Activated naive CD4-positive, alpha-beta T cell treated with anti-CD3 and anti-CD28 coated beads, Interleukin-2, amount 50 U/mL, for 24 hours (primary cell): ENCODE measurements around the gene WDR86.

Source experiments
- H3K27ac Mint-ChIP-seq: one replicate; pipeline ENCODE4 v1.8.0; 2021; ENCODE audit warnings: mild to moderate bottlenecking, mixed read lengths
- H3K27me3 Mint-ChIP-seq: one replicate; pipeline ENCODE4 v1.8.0; 2021; ENCODE audit warnings: mixed read lengths
- H3K36me3 Mint-ChIP-seq: one replicate; pipeline ENCODE4 v1.8.0; 2021; ENCODE audit warnings: mixed read lengths
- H3K4me1 Mint-ChIP-seq: one replicate; pipeline ENCODE4 v1.8.0; 2021; ENCODE audit warnings: mixed read lengths
- H3K4me3 Mint-ChIP-seq: one replicate; pipeline ENCODE4 v1.8.0; 2021; ENCODE audit warnings: mild to moderate bottlenecking, mixed read lengths
- H3K9me3 Mint-ChIP-seq: one replicate; pipeline ENCODE4 v1.8.0; 2021; ENCODE audit warnings: mixed read lengths

Gene WDR86

DNA sequence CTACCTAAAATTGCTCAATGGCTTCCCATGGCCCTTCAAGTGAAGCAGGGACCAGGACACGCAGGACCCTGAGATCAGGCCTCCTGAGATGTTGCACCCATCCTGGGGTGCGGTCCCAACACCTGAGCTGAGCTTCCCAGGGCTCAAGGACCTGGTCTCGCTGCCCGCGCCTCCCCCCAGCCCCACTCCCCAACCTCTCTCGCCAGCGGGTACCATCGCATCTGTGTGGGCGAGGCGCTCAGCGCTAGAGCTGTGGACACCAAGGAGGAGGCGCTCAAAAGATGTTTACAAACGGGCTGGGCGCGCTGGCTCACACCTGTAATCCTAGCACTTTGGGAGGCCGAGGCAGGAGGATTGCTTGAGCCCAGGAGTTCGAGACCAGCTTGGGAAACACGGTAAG, 37.5 kb upstream of the WDR86 start:
- Mint-ChIP-seq H3K9me3 (no peaks in the 10 kb centered on the region), H3K4me1 (peaks cover 20% of the 10 kb centered on the region), H3K27me3 (no peaks in the 10 kb centered on the region), H3K27ac (no peak overlapping the region), H3K4me3 (no peak overlapping the region), H3K36me3 (no peaks in the 10 kb centered on the region)

GRCh38 chr7:151446412-151446811, 36.6 kb upstream of the WDR86 start:
- no peak overlapping the region for H3K4me3 Mint-ChIP-seq

DNA sequence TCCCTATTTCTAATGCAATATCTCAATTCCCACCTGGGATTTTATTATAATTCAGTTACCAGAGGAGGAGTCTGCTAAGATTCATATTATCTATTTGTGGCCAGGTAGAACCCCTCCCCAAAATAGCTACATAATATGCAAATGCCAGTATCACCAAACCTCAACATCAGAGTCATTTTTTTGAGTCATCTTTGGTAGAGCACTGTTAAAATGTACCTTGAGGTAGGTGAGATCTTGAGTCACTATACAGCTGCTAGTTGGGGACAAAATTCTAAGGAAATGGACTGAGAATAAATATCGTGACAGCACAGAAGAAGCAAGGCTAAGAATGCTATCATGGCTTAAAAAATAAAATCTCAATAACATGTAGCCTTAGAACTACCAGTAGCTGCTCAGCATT, 34.8 kb upstream of the WDR86 start:
- Mint-ChIP-seq H3K9me3 (no peaks in the 10 kb centered on the region), H3K27ac (no peak overlapping the region), H3K36me3 (no peaks in the 10 kb centered on the region), H3K4me3 (no peak overlapping the region), H3K27me3 (no peaks in the 10 kb centered on the region), H3K4me1 (peaks cover 40% of the 10 kb centered on the region)

More at GRCh38 chr7:151446412-151446811, 36.6 kb upstream of the WDR86 start:
- Mint-ChIP-seq H3K36me3 (no peaks in the 10 kb centered on the region), H3K27ac (no peak overlapping the region), H3K27me3 (no peaks in the 10 kb centered on the region), H3K9me3 (no peaks in the 10 kb centered on the region), H3K4me1 (peaks cover 28% of the 10 kb centered on the region)

DNA sequence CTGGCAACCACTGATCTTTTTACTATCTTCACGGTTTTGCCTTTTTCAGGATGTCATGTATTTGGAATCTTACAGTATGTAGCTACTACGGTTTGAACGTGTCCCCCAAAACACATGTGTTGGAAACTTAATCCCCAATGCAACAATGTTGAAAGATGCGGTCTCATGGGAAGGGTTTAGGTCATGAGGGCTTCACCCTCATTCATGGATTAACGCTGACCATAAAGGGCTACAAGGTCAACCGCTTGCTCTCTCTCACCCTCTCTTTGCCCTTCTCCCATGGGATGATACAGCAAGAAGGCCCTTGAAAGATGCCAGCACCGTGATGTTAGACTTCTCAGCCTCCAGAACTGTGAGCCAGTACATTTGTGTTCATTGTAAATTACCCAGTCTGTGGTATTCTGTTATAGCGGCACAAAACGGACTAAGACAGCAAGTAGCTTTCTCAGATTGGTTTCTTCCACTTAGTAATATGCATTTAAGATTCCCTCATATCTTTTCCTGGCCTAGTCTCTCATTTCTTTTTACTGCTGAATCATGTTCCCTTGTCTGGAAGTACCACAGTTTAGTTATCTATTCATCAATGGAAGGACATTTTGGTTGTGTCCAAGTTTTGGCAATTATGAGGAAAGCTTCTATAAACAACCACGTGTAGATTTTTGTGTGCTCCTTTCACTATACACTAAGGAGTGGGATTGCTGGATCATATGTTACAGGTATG, 33.1 kb upstream of the WDR86 start:
- H3K27ac Mint-ChIP-seq = no peak overlapping the region
- H3K36me3 Mint-ChIP-seq = no peaks in the 10 kb centered on the region
- no peaks in the 10 kb centered on the region for H3K27me3 Mint-ChIP-seq
- no peak overlapping the region for H3K4me3 Mint-ChIP-seq
- no peaks in the 10 kb centered on the region for H3K9me3 Mint-ChIP-seq
- peaks cover 36% of the 10 kb centered on the region for H3K4me1 Mint-ChIP-seq

DNA sequence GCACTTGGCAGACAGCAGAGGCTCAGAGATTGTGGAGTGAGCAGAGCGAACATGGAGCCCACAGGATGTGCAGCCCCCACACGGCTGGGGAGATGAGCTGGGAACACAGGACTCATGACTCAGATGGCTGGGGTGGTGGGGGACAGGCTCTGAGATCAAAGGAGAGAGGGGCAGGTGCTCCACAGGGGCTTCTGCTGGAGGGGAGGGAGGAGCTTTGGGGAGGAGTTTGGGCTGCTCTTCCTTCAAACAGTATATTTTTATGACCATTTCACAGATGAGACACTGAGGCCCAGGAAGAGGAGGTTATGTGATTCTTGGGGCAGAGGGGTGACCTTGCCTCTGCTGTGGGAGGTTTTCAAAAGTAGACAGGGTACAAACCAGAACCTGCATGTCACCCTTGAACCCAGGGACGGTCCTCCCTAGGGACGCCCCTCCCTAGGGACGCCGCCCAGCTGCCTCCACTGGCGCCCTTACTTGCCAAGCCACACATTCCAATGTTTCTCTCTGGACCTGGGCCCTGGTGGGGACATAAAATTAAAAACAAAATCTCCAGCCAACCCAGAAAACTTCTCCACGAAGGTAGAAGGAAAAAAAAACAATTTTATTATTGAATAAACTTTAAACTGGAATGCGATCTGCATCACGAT, 31.1 kb upstream of the WDR86 start:
- H3K4me1 Mint-ChIP-seq = peaks cover 36% of the 10 kb centered on the region
- no peaks in the 10 kb centered on the region for H3K9me3 Mint-ChIP-seq
- H3K27ac Mint-ChIP-seq = peak overlapping the region; percentile 55
- H3K27me3 Mint-ChIP-seq = no peaks in the 10 kb centered on the region
- no peaks in the 10 kb centered on the region for H3K36me3 Mint-ChIP-seq
- H3K4me3 Mint-ChIP-seq = no peak overlapping the region

DNA sequence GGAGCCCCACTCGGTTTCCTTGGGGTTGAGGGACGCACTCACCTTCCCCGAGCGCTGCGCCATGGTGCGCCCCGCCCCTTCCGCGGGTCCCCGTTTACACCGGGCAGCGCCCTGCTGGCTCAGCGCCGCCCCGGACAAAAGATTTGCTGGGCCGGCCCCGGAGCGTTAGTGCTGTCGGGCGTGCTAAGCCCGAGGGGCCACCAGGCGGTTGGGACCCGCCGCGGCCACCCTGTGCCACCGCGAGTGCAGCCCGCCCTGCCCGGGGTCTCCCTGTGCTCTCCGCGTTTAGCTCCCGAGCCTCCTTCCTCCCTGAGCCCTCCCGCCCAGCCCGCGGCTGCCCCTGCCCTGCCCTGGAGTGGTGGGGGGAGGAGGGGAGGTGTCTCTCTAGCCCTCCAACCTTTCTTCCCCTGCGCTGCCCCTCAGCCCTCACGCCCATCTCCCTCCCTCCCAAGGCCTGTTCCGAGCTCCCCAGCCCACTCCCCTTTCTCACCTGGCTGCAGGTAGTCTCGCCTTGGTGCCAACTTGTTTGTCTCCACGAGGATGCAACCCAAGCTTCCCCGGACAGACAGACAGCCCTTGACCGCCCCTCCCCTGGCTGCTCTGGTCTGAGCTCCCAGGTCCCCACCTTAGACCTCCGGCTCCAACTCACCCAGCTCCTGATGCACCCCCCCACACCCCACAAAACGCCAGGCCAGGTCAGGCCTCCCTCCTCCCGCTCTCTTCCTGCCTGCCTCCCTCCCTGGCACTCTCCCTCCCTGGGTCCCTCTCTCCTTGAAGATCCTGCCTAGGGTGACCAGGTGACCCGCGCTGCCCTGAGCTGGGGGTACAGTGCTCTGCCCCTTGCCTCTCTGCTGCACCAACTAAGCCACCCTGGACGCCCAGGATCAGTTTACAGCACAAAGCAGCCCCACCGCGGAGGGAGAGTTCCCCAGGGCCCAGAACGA, 30.3 kb upstream of the WDR86 start, which contains the start of gene CRYGN:
CRYGN (minus strand) TSS at position 287 of the 944 bp plus-strand sequence; CDS start at position 63, 224 bp downstream.
- peak within 1 kb of the TSS; percentile 49 for H3K4me3 Mint-ChIP-seq
- no peaks in the 10 kb centered on the region for H3K9me3 Mint-ChIP-seq

DNA sequence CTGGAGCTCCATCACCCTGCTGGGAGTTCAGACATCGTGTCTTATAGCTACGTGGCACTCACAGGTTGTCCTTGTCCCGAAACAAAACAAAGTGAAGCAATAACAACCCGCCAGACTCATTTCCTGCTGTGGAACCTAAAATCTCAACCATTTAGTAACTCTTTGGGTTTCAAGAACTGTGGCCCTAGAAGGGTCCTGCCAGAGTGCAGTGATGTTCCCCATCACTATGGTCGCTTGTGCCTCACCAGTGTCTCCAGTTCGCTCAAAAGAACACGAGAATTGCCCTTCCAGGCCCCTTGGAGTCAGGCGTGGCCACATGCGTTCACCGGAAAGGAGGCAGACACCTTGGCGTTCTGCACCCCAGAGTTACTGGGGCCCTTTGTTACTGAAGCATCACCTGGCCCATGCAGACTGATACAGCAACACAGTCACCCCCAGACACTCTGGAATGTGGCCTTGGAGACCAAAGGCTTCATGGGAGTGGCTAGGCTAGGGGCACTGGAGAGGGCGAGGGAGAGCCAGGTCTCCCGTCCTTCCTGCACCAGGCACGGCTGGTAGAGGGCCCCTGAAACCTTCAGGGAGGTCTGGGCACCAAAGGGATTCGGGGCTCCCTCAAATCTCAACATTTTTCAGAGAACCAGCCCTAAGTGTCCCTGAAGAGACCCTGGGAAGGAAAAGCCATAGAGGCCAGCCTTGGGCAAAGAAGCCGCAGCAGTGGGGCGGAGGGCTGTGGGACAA, 29.2 kb upstream of the WDR86 start:
- Mint-ChIP-seq H3K27me3 (no peaks in the 10 kb centered on the region), H3K4me3 (no peak overlapping the region), H3K27ac (no peak overlapping the region), H3K4me1 (peaks cover 27% of the 10 kb centered on the region), H3K9me3 (no peaks in the 10 kb centered on the region), H3K36me3 (no peaks in the 10 kb centered on the region)

More for the DNA sequence above, 30.3 kb upstream of the WDR86 start, which contains the start of gene CRYGN:
- Mint-ChIP-seq H3K27me3 (no peaks in the 10 kb centered on the region), H3K4me1 (peaks cover 36% of the 10 kb centered on the region), H3K27ac (peak within 1 kb of the TSS; percentile 55), H3K36me3 (no peaks in the 10 kb centered on the region)

- no peak overlapping the region for H3K4me3 Mint-ChIP-seq
- no peaks in the 10 kb centered on the region for H3K36me3 Mint-ChIP-seq
- peaks cover 30% of the 10 kb centered on the region for H3K4me1 Mint-ChIP-seq
- no peak overlapping the region for H3K27ac Mint-ChIP-seq
- H3K9me3 Mint-ChIP-seq = no peaks in the 10 kb centered on the region
- H3K27me3 Mint-ChIP-seq = no peaks in the 10 kb centered on the region
These were observed 28.2 kb upstream of the WDR86 start for GRCh38 chr7:151437866-151438516.

DNA sequence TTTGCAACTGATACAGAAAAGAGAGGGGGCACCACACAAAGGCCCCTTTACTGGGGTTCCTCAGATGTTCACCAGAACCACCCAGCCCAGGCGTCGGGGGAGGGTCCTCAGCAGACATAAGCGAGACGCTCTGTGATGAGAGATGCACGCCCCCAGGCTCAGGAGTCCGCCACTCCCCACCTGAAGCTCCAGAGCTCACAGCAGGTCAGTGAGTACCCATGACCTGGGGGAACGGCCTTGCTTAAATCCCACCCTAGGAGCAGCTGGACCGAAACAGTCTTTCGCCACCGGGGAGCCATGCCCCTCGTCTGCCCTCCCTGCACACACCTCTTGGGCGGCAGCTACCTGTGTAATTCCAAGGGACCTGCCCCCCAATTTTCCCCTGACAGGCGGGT, 27.3 kb upstream of the WDR86 start:
- Mint-ChIP-seq H3K4me3 (no peak overlapping the region), H3K36me3 (no peaks in the 10 kb centered on the region), H3K4me1 (peaks cover 30% of the 10 kb centered on the region), H3K27me3 (no peaks in the 10 kb centered on the region), H3K9me3 (no peaks in the 10 kb centered on the region), H3K27ac (no peak overlapping the region)

DNA sequence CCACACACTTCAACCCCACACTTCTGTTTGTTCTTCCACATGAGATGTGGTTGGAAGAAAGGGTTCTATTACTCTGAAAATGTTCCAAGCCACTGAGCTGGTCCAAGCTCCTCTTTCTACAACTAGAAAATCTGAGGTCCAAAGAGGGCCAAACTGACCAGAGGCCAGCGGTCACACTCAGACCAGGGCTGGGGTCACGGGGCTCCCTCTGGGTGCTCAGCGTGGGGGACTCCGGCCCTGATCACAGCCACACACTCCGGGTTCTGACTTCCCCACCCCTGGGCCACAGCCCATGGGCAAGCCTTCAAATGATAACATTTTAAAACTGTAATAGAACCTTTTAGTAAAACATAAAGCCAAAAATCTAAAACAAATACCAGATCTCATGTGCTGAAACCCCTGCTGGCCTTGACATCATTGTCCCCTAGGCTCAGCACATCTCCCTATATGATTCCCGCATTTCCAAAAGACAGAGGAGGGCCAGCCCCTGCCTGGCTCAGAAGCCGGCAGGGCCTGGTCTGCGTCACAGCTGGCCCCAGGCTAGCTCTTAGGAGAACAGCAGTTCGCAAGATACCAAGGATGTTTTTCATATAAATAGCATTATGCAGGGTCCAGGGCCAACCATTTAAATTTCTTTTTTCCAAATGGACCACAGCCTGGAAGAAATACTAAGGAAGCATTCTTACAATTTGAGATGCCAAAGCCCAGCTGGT, 26.8 kb upstream of the WDR86 start:
- Mint-ChIP-seq H3K4me1 (peaks cover 27% of the 10 kb centered on the region), H3K27ac (no peak overlapping the region), H3K27me3 (no peaks in the 10 kb centered on the region), H3K4me3 (no peak overlapping the region), H3K36me3 (no peaks in the 10 kb centered on the region), H3K9me3 (no peaks in the 10 kb centered on the region)

DNA sequence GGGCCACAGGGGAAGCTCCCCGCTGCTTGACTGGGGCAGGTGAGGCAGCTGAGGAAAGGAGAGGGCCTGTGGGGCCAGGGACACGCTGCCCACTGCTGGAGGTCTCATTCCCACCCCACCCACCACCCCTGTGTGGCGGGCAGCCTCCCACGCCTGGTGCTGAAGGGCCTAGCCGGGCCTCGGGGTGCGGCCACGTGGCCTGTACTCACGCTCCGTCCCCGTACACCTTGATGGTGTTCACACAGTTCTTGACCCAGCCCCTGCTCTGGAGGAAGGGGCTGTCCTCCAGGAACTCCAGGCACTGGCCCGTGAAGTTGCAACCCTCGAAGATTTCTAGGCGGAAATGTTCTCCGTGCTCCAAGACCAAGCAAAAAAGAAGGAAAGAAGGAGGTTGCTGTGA, 26.1 kb upstream of the WDR86 start:
- Mint-ChIP-seq H3K27ac (no peak overlapping the region), H3K9me3 (no peaks in the 10 kb centered on the region)

GRCh38 chr7:151435103-151435916, 25.5 kb upstream of the WDR86 start:
- H3K9me3 Mint-ChIP-seq = no peaks in the 10 kb centered on the region
- no peaks in the 10 kb centered on the region for H3K36me3 Mint-ChIP-seq
- no peak overlapping the region for H3K27ac Mint-ChIP-seq
- no peak overlapping the region for H3K4me3 Mint-ChIP-seq
- peaks cover 25% of the 10 kb centered on the region for H3K4me1 Mint-ChIP-seq
- H3K27me3 Mint-ChIP-seq = no peaks in the 10 kb centered on the region

More for the DNA sequence above, 26.1 kb upstream of the WDR86 start:
- no peak overlapping the region for H3K4me3 Mint-ChIP-seq
- no peaks in the 10 kb centered on the region for H3K27me3 Mint-ChIP-seq
- H3K36me3 Mint-ChIP-seq = no peaks in the 10 kb centered on the region
- H3K4me1 Mint-ChIP-seq = peaks cover 26% of the 10 kb centered on the region

DNA sequence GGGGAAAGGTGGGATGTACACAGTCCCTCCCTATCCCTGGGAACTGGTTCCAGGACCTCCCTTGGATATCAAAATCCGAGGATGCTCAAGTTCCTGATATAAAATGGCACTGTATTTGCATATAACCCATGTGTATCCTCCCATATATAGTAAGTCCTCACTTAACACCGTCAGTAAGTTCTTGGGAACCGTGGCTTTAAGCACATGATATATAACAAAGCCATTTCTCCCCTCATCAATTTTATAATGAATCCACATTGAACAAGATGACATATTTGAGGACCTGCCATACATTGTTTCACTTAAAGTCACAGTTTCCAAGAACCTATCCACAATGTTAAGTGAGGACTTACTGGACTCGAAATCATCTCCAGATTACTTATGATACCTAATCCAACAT, 24.7 kb upstream of the WDR86 start:
- Mint-ChIP-seq H3K27ac (no peak overlapping the region), H3K4me3 (no peak overlapping the region), H3K4me1 (peaks cover 31% of the 10 kb centered on the region), H3K27me3 (no peaks in the 10 kb centered on the region), H3K9me3 (no peaks in the 10 kb centered on the region), H3K36me3 (no peaks in the 10 kb centered on the region)
